ENCODE data around the gene METTL25B.

METTL25B gene

DNA sequence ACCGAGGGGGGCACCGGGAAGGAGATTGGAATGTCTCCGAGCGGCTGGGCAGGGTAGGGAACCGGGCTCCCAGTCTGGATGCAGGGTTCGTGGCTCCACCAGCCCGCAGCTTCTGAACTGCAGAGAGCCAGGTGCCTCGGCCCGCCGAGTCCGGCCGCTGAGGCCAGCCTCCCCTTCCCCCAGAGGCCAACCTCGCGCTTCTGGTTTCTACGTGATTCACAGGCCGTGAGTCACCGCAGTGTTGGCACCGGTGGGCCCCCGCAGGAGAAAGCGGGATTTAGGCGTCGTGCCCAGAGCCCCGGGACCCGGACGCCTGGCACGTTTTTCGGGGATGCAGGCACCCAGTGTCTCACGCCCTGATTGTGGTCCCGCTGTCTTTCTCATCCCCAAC lies 23.3 kb upstream of the METTL25B start:
- H3K27me3 ChIP-seq (ENCODE audit: control insufficient read depth, low read length), result peaks cover 61% of the 10 kb centered on the region
- H3K9me3 ChIP-seq (ENCODE audit: control insufficient read depth, insufficient read depth, low read length), result no peaks in the 10 kb centered on the region
- H4K20me1 ChIP-seq (ENCODE audit: control insufficient read depth, insufficient read depth, low read depth, low read length), result 0 out of 2 replicates have a peak, but pooled peaks cover under 1% of the 10 kb centered on the region
- no peak overlapping the region for H3K4me3 ChIP-seq (ENCODE audit: low read length)
- no peak overlapping the region for H3K4me2 ChIP-seq (ENCODE audit: low read length)
- no peaks in the 10 kb centered on the region for H3F3A ChIP-seq (ENCODE audit: control insufficient read depth, insufficient read depth)
- TF ChIP-seq, protein P1, sequence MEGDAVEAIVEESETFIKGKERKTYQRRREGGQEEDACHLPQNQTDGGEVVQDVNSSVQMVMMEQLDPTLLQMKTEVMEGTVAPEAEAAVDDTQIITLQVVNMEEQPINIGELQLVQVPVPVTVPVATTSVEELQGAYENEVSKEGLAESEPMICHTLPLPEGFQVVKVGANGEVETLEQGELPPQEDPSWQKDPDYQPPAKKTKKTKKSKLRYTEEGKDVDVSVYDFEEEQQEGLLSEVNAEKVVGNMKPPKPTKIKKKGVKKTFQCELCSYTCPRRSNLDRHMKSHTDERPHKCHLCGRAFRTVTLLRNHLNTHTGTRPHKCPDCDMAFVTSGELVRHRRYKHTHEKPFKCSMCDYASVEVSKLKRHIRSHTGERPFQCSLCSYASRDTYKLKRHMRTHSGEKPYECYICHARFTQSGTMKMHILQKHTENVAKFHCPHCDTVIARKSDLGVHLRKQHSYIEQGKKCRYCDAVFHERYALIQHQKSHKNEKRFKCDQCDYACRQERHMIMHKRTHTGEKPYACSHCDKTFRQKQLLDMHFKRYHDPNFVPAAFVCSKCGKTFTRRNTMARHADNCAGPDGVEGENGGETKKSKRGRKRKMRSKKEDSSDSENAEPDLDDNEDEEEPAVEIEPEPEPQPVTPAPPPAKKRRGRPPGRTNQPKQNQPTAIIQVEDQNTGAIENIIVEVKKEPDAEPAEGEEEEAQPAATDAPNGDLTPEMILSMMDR (IDR thresholded peaks at IDR 0.05; ENCODE audit: low read depth, low read length, poor library complexity, severe bottlenecking), result no peak
- no peak for TF ChIP-seq EZH2phosphoT487 (IDR thresholded peaks at IDR 0.05; ENCODE audit: borderline replicate concordance, low read length)
- H3K79me2 ChIP-seq (ENCODE audit: control insufficient read depth, low read length), result no peaks in the 10 kb centered on the region
- no peak overlapping the region for H3K27ac ChIP-seq (ENCODE audit: low read depth, low read length)
- H3K9me2 ChIP-seq (replicated peaks; ENCODE audit: control insufficient read depth, low read length), result no peaks in the 10 kb centered on the region
- peaks cover 20% of the 10 kb centered on the region for H3K4me1 ChIP-seq (ENCODE audit: control insufficient read depth, low read length)
- H3K36me3 ChIP-seq (ENCODE audit: control insufficient read depth, low read length), result no peaks in the 10 kb centered on the region

DNA sequence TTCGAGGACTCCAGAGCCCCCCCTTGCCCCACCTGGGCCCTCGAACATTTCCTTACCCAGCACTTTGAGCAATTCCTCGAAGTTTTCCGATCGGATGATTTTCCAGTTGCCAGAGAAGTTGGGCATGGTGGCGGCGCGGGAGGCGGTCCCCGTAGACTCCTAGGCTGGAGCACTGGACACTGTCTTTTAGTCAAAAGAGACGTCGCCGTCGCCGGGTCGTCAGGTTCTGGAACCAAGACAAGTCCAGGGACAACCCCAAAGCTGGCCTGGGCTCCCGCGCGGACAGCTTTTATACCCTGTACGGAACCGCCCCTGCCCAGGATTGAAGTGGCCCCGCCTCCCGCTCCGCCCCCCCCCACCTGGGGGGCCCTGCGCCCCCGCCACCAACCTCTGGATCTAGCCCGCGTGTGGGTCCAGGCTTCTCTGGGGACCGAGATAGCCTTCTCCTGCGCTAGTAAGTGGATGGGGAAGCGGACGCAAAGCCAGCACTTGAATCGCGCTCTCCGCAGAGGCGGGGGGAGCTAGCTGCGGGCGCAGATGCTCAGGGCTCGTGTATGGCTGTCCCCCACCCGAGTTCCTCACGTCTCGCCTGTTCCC lies 22.9 kb upstream of the METTL25B start, which contains the start of gene CRABP2:
CRABP2 (minus strand) TSS at position 263 of the 597 bp plus-strand sequence; CDS start at position 126, 137 bp downstream.
- H4K20me1 ChIP-seq (ENCODE audit: control insufficient read depth, insufficient read depth, low read depth, low read length), result 0 out of 2 replicates have a peak, but pooled peaks cover 3% of the 10 kb centered on the region
- no peaks in the 10 kb centered on the region for H3K79me2 ChIP-seq (ENCODE audit: control insufficient read depth, low read length)
- H3K4me2 ChIP-seq (ENCODE audit: low read length), result peak within 1 kb of the TSS; percentile 81
- H3K4me1 ChIP-seq (ENCODE audit: control insufficient read depth, low read length), result peaks cover 20% of the 10 kb centered on the region
- no peaks in the 10 kb centered on the region for H3F3A ChIP-seq (ENCODE audit: control insufficient read depth, insufficient read depth)
- no peaks in the 10 kb centered on the region for H3K9me2 ChIP-seq (replicated peaks; ENCODE audit: control insufficient read depth, low read length)
- H3K36me3 ChIP-seq (ENCODE audit: control insufficient read depth, low read length), result no peaks in the 10 kb centered on the region
- H3K27ac ChIP-seq (ENCODE audit: low read depth, low read length), result no peak within 1 kb of the TSS
- no peaks in the 10 kb centered on the region for H3K9me3 ChIP-seq (ENCODE audit: control insufficient read depth, insufficient read depth, low read length)
- H3K27me3 ChIP-seq (ENCODE audit: control insufficient read depth, low read length), result peaks cover 61% of the 10 kb centered on the region
- peak within 1 kb of the TSS; percentile 67 for H3K4me3 ChIP-seq (ENCODE audit: low read length)
- TF ChIP-seq, protein P1 (IDR thresholded peaks at IDR 0.05; ENCODE audit: low read depth, low read length, poor library complexity, severe bottlenecking), result no peak
- TF ChIP-seq EZH2phosphoT487 (IDR thresholded peaks at IDR 0.05; ENCODE audit: borderline replicate concordance, low read length), result no peak

DNA sequence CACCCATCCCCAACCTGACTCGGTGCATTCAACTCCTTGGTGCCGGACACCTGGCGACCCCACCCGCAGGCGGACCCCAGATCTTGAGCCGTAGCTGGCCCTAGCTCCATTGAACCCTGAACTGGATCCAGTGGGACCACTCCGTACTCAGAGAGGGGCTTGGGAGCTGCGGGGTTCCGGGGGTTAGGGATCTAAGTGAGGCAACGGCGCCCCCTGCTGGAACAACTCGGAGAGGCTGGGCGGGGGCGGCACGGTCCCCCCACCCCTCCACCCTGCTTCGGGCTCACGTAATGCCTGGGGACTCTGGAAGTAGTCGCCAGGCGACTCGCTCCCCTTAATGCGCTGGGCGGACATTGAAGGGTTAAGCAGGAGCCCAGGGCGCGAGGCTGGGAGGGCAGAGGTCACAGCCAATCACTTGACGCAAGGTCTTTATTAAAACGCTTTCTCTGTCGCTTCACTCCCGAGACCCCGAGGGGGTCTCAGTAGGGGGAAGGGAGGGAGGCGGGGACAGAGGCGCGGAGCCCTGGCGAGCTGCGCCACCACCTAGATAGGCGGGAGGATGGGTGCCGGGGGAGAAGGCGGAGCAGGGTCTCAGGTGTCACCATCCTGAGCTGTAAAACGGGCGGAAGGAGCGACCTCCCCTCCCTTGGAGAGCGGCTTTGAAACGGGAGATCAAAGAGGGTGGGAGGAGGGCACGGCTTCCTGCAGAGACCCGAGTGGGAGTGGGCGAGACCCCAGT lies 22.2 kb upstream of the METTL25B start:
- Histone ChIP-seq H3K4me3 (ENCODE audit: low read length) (peak overlapping the region; percentile 67), H3K9me3 (ENCODE audit: control insufficient read depth, insufficient read depth, low read length) (no peaks in the 10 kb centered on the region), H3K4me2 (ENCODE audit: low read length) (peak overlapping the region; percentile 81), H3K27me3 (ENCODE audit: control insufficient read depth, low read length) (peaks cover 59% of the 10 kb centered on the region), H3K36me3 (ENCODE audit: control insufficient read depth, low read length) (no peaks in the 10 kb centered on the region), H3K79me2 (ENCODE audit: control insufficient read depth, low read length) (no peaks in the 10 kb centered on the region), H3K27ac (ENCODE audit: low read depth, low read length) (no peak overlapping the region), H4K20me1 (ENCODE audit: control insufficient read depth, insufficient read depth, low read depth, low read length) (0 out of 2 replicates have a peak, but pooled peaks cover 3% of the 10 kb centered on the region), H3K4me1 (ENCODE audit: control insufficient read depth, low read length) (peaks cover 20% of the 10 kb centered on the region), H3K9me2 (replicated peaks; ENCODE audit: control insufficient read depth, low read length) (no peaks in the 10 kb centered on the region), H3F3A (ENCODE audit: control insufficient read depth, insufficient read depth) (no peaks in the 10 kb centered on the region)
- TF ChIP-seq, protein P1 (IDR thresholded peaks at IDR 0.05; ENCODE audit: low read depth, low read length, poor library complexity, severe bottlenecking), result peak; percentile 100
- TF ChIP-seq EZH2phosphoT487 (IDR thresholded peaks at IDR 0.05; ENCODE audit: borderline replicate concordance, low read length), result peak; percentile 68; the same call in 1 of the 2 replicates
